Natural killer cell (primary cell): ENCODE results near the gene MTMR4. TPM values are rescaled to one million over a fixed set of nuclear protein-coding genes. Genes with fewer than 3 reads are reported as not detected.

Experiments used
- ATAC-seq, 3 donors: fragments of 150-1000 bp in 2 of 3; fragments of 200-7000 bp in 1 of 3; cut with Tn5 transposase; 1 replicate in 1 of 3; 2 replicates in 2 of 3; pipeline ENCODE4 v1.10.0; 2021; ENCODE audit warnings: mild to moderate bottlenecking in 2 of 3, moderate library complexity in 2 of 3
- DNase-seq, 2 donors: peaks; one replicate each; pipeline versions ENCODE4 v3.0.0 to v3.0.0-alpha.2; 2013 to 2021; ENCODE audit warnings: mixed read lengths in 1 of 2
- H3K27ac ChIP-seq: one replicate; pipeline ENCODE4 v1.5.1; 2013; ENCODE audit warnings: mild to moderate bottlenecking, low read length
- H3K27me3 ChIP-seq: one replicate; pipeline ENCODE4 v1.6.1; 2013; ENCODE audit warnings: low read length; ENCODE audit not compliant: control insufficient read depth, insufficient read depth
- H3K36me3 ChIP-seq: one replicate; pipeline ENCODE4 v1.6.1; 2013; ENCODE audit warnings: low read length; ENCODE audit not compliant: control insufficient read depth, insufficient read depth
- H3K4me1 ChIP-seq: one replicate; pipeline ENCODE4 v1.6.1; 2013; ENCODE audit warnings: low read length; ENCODE audit not compliant: control insufficient read depth, insufficient read depth
- H3K4me3 ChIP-seq: one replicate; pipeline ENCODE4 v1.5.1; 2013; ENCODE audit warnings: low read length
- H3K9me3 ChIP-seq: one replicate; pipeline ENCODE4 v1.6.1; 2013; ENCODE audit warnings: low read length; ENCODE audit not compliant: control insufficient read depth, insufficient read depth
- H3K27ac Mint-ChIP-seq, 2 donors: one replicate each; pipeline ENCODE4 v1.8.0; 2022; ENCODE audit warnings: mild to moderate bottlenecking in 2 of 2, mixed read lengths in 2 of 2, moderate library complexity in 1 of 2
- H3K27me3 Mint-ChIP-seq, 2 donors: one replicate each; pipeline ENCODE4 v1.8.0; 2022; ENCODE audit warnings: low read depth in 2 of 2, mixed read lengths in 2 of 2
- H3K36me3 Mint-ChIP-seq: one replicate; pipeline ENCODE4 v1.8.0; 2022; ENCODE audit warnings: mixed read lengths
- H3K4me1 Mint-ChIP-seq, 2 donors: one replicate each; pipeline ENCODE4 v1.8.0; 2022; ENCODE audit warnings: mixed read lengths in 2 of 2
- H3K4me3 Mint-ChIP-seq: one replicate; pipeline ENCODE4 v1.8.0; 2022; ENCODE audit warnings: mild to moderate bottlenecking, moderate library complexity, mixed read lengths
- H3K9me3 Mint-ChIP-seq, 2 donors: one replicate each; pipeline ENCODE4 v1.8.0; 2022; ENCODE audit warnings: mixed read lengths in 2 of 2
- WGBS: methylation state at CpG from one replicate; pipeline ENCODE4 v1.1.7; 2013; ENCODE audit warnings: missing lambda C conversion rate; ENCODE audit not compliant: insufficient coverage; 5-methylcytosine and 5-hydroxymethylcytosine counted together
- intact Hi-C: fragments of 100-400 bp; cut with micrococcal nuclease; formaldehyde crosslinking; loops from one replicate; pipeline ENCODE4 v1.14.2; 2022
- total RNA-seq, 4 donors: library from RNA; stranded (reverse); fragments of 120-200 nt in 1 of 4; gene quantifications; one replicate each; pipeline versions ENCODE4 v1.2.3 to v1.2.4, GENCODE V29; 2013 to 2022
- TF ChIP-seq, protein P1 (sequence below): fragments of 200-600 bp; IDR thresholded peaks from one replicate; pipeline ENCODE4 v1.8.0; 2022; ENCODE audit warnings: antibody characterized with exemption

The MTMR4 gene
- total RNA-seq, 3 donors from 2014 or later (not counting 1 experiment from before 2014, with no cell fraction given): 28.4 to 43.4 (median 39.7) TPM

DNA sequence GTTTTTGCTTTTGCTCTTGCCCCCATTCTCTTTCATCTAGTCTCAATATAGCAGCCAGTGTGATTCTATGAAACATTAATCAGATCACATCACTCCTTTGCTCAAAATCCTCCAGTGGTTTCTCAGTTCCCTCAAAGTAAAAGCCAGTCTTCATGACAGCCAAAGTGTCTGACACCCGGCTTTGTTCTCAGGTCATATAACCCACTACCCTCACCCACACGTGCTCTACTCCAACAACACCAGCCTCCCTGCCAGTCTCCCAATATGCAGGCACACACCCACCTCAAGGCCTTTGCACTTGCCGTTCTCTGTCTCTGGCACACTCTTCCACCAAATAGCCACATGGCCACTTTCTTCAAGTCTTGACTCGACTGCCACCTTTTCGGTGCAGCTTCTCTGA, 4.4 kb downstream of the MTMR4 start:
- intact Hi-C loops: loop anchor here (10.0 kb wide), 1 partner anchor 505 kb away; the partner anchor contains the start of gene SRSF1

DNA sequence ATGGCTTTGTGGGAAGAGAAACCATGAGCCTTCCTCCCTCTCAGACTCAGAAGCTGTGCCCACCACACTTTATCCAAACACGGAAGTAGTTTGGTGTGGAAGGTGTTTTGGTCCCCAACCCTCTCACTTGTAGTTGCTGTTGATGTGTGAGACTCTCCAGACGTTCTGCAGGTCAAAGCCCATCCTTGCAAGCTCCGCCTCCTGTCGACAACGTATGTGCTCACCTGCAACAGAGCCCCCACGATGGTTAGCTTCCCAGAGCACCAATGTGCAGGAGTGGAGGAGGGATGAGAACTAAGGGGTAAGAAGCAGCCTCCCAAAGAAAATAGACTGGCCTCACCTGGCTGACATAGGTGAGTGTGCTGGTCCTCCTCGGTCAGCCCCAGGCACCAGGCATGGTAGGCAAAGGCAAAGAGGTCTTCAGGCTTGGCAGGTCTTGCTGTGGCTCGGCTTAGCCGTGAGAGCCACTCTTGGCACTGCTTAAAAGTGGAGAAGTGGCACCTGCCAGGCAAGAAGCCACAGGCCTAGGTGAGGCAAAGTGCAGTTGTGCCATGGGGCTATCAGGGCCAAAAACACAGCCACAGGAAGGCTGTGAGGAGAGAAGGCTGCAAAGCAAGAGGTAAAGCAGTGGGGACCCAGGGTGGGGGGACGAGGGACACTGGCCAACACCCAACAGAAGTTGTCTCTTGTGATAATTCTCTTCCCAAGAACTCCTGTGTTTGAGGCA, 5.9 kb downstream of the MTMR4 start:
- no peak for ATAC-seq
- WGBS: 90% methylated on average over 9 of the region's 10 CpGs
- Mint-ChIP-seq H3K36me3 (peaks cover 27% of the 10 kb centered on the region), H3K27me3 (no peaks in the 10 kb centered on the region), H3K4me1 (peaks cover 15 to 32% of the 10 kb centered on the region in 2 donors), H3K27ac (no peak overlapping the region), H3K4me3 (no peak overlapping the region), H3K9me3 (no peaks in the 10 kb centered on the region)
- TF ChIP-seq, protein P1, sequence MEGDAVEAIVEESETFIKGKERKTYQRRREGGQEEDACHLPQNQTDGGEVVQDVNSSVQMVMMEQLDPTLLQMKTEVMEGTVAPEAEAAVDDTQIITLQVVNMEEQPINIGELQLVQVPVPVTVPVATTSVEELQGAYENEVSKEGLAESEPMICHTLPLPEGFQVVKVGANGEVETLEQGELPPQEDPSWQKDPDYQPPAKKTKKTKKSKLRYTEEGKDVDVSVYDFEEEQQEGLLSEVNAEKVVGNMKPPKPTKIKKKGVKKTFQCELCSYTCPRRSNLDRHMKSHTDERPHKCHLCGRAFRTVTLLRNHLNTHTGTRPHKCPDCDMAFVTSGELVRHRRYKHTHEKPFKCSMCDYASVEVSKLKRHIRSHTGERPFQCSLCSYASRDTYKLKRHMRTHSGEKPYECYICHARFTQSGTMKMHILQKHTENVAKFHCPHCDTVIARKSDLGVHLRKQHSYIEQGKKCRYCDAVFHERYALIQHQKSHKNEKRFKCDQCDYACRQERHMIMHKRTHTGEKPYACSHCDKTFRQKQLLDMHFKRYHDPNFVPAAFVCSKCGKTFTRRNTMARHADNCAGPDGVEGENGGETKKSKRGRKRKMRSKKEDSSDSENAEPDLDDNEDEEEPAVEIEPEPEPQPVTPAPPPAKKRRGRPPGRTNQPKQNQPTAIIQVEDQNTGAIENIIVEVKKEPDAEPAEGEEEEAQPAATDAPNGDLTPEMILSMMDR: no peak
- Histone ChIP-seq H3K27ac (no peak overlapping the region), H3K4me1 (peaks cover 19% of the 10 kb centered on the region), H3K27me3 (no peaks in the 10 kb centered on the region), H3K36me3 (peaks cover 72% of the 10 kb centered on the region), H3K4me3 (no peak overlapping the region), H3K9me3 (no peaks in the 10 kb centered on the region)
- intact Hi-C loops: no loop called here
- DNase-seq: no peak

More for the DNA sequence above, 4.4 kb downstream of the MTMR4 start:
- Histone ChIP-seq H3K36me3 (peaks cover 59% of the 10 kb centered on the region), H3K4me3 (no peak overlapping the region), H3K27ac (no peak overlapping the region), H3K9me3 (no peaks in the 10 kb centered on the region), H3K27me3 (no peaks in the 10 kb centered on the region), H3K4me1 (peaks cover 25% of the 10 kb centered on the region)
- TF ChIP-seq, protein P1: no peak
- Mint-ChIP-seq H3K36me3 (peaks cover 21% of the 10 kb centered on the region), H3K9me3 (no peaks in the 10 kb centered on the region), H3K27me3 (no peaks in the 10 kb centered on the region), H3K4me1 (peaks cover 20 to 43% of the 10 kb centered on the region in 2 donors), H3K4me3 (no peak overlapping the region), H3K27ac (no peak overlapping the region)
- WGBS: 93% methylated on average over 5 of the region's 5 CpGs
- ATAC-seq: no peak
- no peak for DNase-seq

DNA sequence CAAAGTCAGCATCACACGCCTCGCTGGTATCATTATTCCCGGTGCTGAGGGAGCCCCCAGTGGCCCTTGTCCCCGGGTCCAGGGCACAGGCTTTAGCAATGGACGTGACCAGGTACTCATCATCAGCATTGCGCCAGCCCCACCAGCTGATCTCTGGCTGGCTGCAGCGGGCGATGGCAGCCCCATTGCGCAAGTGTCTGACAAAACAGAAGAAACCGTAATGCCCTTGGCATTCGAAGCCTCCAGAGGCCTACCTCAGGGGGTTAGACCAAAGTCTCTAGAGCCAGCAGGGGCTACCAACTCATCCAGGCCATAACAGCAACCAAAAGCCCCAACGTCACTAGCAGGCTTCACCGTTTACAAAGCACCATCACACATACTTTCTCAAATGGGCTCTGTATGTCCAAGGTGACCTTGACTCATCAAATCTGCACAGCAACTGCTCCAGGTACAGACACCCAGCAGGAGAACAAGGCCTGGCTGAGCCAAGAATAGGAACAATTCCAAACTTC, 7.3 kb downstream of the MTMR4 start:
- ATAC-seq (no peak), DNase-seq (no peak)
- Mint-ChIP-seq H3K27ac (no peak overlapping the region), H3K4me3 (no peak overlapping the region), H3K27me3 (no peaks in the 10 kb centered on the region), H3K36me3 (peaks cover 27% of the 10 kb centered on the region), H3K4me1 (peaks cover 6 to 22% of the 10 kb centered on the region in 2 donors), H3K9me3 (no peaks in the 10 kb centered on the region)
- Histone ChIP-seq H3K27me3 (no peaks in the 10 kb centered on the region), H3K4me1 (peaks cover 11% of the 10 kb centered on the region), H3K4me3 (no peak overlapping the region), H3K27ac (no peak overlapping the region), H3K36me3 (peaks cover 83% of the 10 kb centered on the region), H3K9me3 (no peaks in the 10 kb centered on the region)
- WGBS: 92% methylated on average over 13 of the region's 13 CpGs
- intact Hi-C loops: no loop called here
- TF ChIP-seq, protein P1: no peak
